Measurements from ENCODE around the gene TNFRSF25. TPM values are rescaled to one million over a fixed set of nuclear protein-coding genes. Genes with fewer than 3 reads are reported as not detected.

Gene TNFRSF25
- 1.3 TPM in 2 replicates for total RNA-seq (2012; rRNA removed)

DNA sequence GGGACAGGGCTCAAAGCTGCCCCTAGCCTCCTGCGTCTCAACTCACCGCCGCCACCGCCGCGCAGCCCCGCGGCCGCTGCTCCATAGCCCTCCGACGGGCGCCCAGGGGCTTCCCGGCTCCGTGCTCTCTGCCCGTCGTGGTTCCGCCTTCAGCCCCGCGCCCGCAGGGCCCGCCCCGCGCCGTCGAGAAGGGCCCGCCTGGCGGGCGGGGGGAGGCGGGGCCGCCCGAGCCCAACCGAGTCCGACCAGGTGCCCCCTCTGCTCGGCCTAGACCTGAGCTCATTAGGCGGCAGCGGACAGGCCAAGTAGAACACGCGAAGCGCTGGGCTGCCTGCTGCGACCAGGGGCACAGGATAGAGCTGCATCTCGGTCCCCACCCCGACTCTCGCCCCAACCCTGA is at the start of gene TNFRSF25:
Gene TNFRSF25, minus strand, starts transcription at position 151 of the 400 bp plus-strand sequence. Its CDS starts 66 bp downstream, at position 85.
- H3K27me3 ChIP-seq (ENCODE audit: control insufficient read depth, insufficient read depth, low read length) = no peaks in the 10 kb centered on the region
- no peak within 1 kb of the TSS for H3K9ac ChIP-seq (ENCODE audit: low read depth, low read length)
- H3K4me2 ChIP-seq (ENCODE audit: low read length) = no peak within 1 kb of the TSS
- H3K4me3 ChIP-seq (ENCODE audit: low read length) = no peak within 1 kb of the TSS
- H3K4me1 ChIP-seq (ENCODE audit: control insufficient read depth, insufficient read depth, low read length) = no peaks in the 10 kb centered on the region
- peaks cover 10% of the 10 kb centered on the region for H3K36me3 ChIP-seq (ENCODE audit: insufficient read depth, low read length)
- no peaks in the 10 kb centered on the region for H3K9me3 ChIP-seq (replicated peaks; ENCODE audit: low read length)

DNA sequence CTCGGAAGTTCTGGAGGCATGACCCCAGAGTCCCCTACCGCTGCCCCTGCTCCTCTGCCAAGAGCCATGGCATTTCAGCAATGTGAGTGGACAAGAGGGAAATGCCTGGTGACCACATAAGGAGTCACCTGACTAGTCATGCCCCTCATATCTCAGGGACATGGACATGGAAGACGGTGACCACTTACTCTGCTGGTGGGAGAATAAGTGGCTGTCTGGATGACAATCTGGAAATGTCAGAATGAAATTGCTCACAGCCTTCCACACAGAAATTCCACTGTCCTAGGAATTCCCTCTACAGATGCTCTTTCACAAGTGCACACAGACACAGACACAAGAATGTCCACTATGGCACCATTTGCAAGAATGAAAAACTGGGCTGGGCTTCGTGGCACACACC is 49.8 kb upstream of the TNFRSF25 start:
- Histone ChIP-seq H3K36me3 (ENCODE audit: insufficient read depth, low read length) (no peaks in the 10 kb centered on the region), H3K4me3 (ENCODE audit: low read length) (no peak overlapping the region), H3K27me3 (ENCODE audit: control insufficient read depth, insufficient read depth, low read length) (no peaks in the 10 kb centered on the region), H3K9me3 (replicated peaks; ENCODE audit: low read length) (no peaks in the 10 kb centered on the region), H3K9ac (ENCODE audit: low read depth, low read length) (no peak overlapping the region), H3K4me1 (ENCODE audit: control insufficient read depth, insufficient read depth, low read length) (peaks cover 31% of the 10 kb centered on the region), H3K4me2 (ENCODE audit: low read length) (no peak overlapping the region)

GRCh38 chr1:6513320-6513801 is 47.4 kb upstream of the TNFRSF25 start:
- H3K9ac ChIP-seq (ENCODE audit: low read depth, low read length) = no peak overlapping the region
- H3K4me3 ChIP-seq (ENCODE audit: low read length) = no peak overlapping the region
- H3K27me3 ChIP-seq (ENCODE audit: control insufficient read depth, insufficient read depth, low read length) = peaks cover 4% of the 10 kb centered on the region
- H3K9me3 ChIP-seq (replicated peaks; ENCODE audit: low read length) = no peaks in the 10 kb centered on the region
- H3K36me3 ChIP-seq (ENCODE audit: insufficient read depth, low read length) = no peaks in the 10 kb centered on the region
- H3K4me2 ChIP-seq (ENCODE audit: low read length) = no peak overlapping the region
- H3K4me1 ChIP-seq (ENCODE audit: control insufficient read depth, insufficient read depth, low read length) = peaks cover 15% of the 10 kb centered on the region

DNA sequence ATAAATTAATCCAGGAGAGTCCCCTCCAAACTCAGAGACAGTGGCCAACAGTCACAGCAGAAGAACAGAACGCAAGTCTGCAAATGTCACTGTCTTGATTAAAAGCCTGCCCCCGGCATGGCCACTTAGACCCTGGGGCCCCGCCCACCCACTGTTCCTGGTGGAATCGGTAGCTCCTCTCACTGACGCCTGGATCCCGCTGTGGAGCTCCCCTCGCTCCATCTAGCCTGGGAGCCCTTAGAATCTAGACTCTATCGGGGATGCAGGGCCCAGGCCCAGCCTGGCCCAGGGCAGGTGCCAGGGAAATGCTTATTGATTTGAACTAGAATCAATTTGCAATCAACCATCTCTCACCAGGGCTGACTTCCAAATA is 46.9 kb upstream of the TNFRSF25 start:
- H3K27me3 ChIP-seq (ENCODE audit: control insufficient read depth, insufficient read depth, low read length) = peaks cover 4% of the 10 kb centered on the region
- H3K4me1 ChIP-seq (ENCODE audit: control insufficient read depth, insufficient read depth, low read length) = peaks cover 15% of the 10 kb centered on the region
- no peak overlapping the region for H3K9ac ChIP-seq (ENCODE audit: low read depth, low read length)

GRCh38 chr1:6512245-6512907 is 46.4 kb upstream of the TNFRSF25 start:
- H3K9ac ChIP-seq (ENCODE audit: low read depth, low read length) = no peak overlapping the region
- no peaks in the 10 kb centered on the region for H3K9me3 ChIP-seq (replicated peaks; ENCODE audit: low read length)
- peaks cover 15% of the 10 kb centered on the region for H3K4me1 ChIP-seq (ENCODE audit: control insufficient read depth, insufficient read depth, low read length)
- no peak overlapping the region for H3K4me2 ChIP-seq (ENCODE audit: low read length)
- H3K36me3 ChIP-seq (ENCODE audit: insufficient read depth, low read length) = no peaks in the 10 kb centered on the region
- H3K27me3 ChIP-seq (ENCODE audit: control insufficient read depth, insufficient read depth, low read length) = peaks cover 4% of the 10 kb centered on the region
- H3K4me3 ChIP-seq (ENCODE audit: low read length) = no peak overlapping the region

More for the DNA sequence above, 46.9 kb upstream of the TNFRSF25 start:
- no peaks in the 10 kb centered on the region for H3K36me3 ChIP-seq (ENCODE audit: insufficient read depth, low read length)
- H3K9me3 ChIP-seq (replicated peaks; ENCODE audit: low read length) = no peaks in the 10 kb centered on the region
- no peak overlapping the region for H3K4me2 ChIP-seq (ENCODE audit: low read length)
- no peak overlapping the region for H3K4me3 ChIP-seq (ENCODE audit: low read length)

DNA sequence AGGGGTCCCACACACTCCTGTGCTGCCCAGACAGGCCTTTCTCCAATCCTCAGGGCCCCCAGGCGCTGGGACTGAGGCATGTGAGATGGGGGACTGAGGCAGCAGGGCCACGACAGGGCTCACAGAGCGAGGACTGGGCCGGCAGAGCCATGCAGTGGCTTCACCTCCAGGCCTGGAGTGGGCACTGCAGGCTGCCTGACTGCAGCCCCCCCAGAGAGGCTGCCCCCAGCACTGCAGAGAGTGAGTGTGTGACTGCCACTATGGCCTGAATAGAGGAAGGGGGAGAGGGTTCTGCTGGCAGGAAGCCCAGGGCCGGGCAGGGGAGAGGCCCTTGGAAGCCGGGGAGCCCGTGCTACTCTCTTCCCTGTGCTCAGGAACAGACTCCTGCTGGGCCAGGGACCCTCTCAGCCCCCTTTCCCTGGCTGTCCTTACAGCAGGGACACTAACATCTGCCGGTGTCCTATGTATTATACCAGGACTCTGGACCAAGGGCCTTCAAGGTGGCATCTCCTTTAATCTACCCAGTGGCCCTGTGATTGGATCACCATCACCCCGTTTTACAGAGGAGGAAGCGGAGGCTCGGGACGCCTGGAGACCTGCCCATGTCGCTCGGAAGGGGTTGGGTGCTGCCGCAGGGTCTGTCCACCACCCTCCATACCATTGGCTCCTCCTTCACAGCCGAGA is 45.7 kb upstream of the TNFRSF25 start:
- no peaks in the 10 kb centered on the region for H3K9me3 ChIP-seq (replicated peaks; ENCODE audit: low read length)
- H3K4me2 ChIP-seq (ENCODE audit: low read length) = no peak overlapping the region
- H3K9ac ChIP-seq (ENCODE audit: low read depth, low read length) = no peak overlapping the region
- H3K4me1 ChIP-seq (ENCODE audit: control insufficient read depth, insufficient read depth, low read length) = peaks cover 17% of the 10 kb centered on the region
- H3K27me3 ChIP-seq (ENCODE audit: control insufficient read depth, insufficient read depth, low read length) = peaks cover 4% of the 10 kb centered on the region
- H3K36me3 ChIP-seq (ENCODE audit: insufficient read depth, low read length) = no peaks in the 10 kb centered on the region
- H3K4me3 ChIP-seq (ENCODE audit: low read length) = no peak overlapping the region

DNA sequence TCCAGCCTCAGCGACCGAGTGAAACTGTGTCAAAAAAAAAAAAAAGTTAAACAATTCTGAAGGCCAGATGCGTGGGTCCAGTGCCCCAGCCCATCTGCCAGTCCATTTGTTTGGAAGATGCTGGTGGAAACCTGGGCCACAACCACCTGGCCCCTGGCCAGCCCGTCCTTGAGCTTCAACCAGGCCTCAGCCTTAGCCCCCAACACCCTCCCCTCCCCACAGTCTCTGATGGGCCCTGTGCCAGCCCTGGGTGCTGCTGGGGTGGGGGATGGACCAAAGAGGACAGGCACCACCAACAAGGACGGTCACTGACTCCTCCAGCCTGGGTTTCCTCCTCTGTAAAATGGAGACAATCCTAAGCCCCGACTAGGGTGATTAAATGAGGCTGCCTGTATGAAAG is 45.1 kb upstream of the TNFRSF25 start:
- H3K9ac ChIP-seq (ENCODE audit: low read depth, low read length) = no peak overlapping the region

GRCh38 chr1:6510493-6510892 is 44.5 kb upstream of the TNFRSF25 start:
- no peaks in the 10 kb centered on the region for H3K36me3 ChIP-seq (ENCODE audit: insufficient read depth, low read length)
- peaks cover 12% of the 10 kb centered on the region for H3K4me1 ChIP-seq (ENCODE audit: control insufficient read depth, insufficient read depth, low read length)
- H3K9ac ChIP-seq (ENCODE audit: low read depth, low read length) = no peak overlapping the region
- peaks cover 4% of the 10 kb centered on the region for H3K27me3 ChIP-seq (ENCODE audit: control insufficient read depth, insufficient read depth, low read length)
- H3K4me3 ChIP-seq (ENCODE audit: low read length) = no peak overlapping the region
- no peaks in the 10 kb centered on the region for H3K9me3 ChIP-seq (replicated peaks; ENCODE audit: low read length)
- no peak overlapping the region for H3K4me2 ChIP-seq (ENCODE audit: low read length)

More for the DNA sequence above, 45.1 kb upstream of the TNFRSF25 start:
- Histone ChIP-seq H3K4me3 (ENCODE audit: low read length) (no peak overlapping the region), H3K27me3 (ENCODE audit: control insufficient read depth, insufficient read depth, low read length) (peaks cover 4% of the 10 kb centered on the region), H3K36me3 (ENCODE audit: insufficient read depth, low read length) (no peaks in the 10 kb centered on the region), H3K4me1 (ENCODE audit: control insufficient read depth, insufficient read depth, low read length) (peaks cover 17% of the 10 kb centered on the region), H3K4me2 (ENCODE audit: low read length) (no peak overlapping the region), H3K9me3 (replicated peaks; ENCODE audit: low read length) (no peaks in the 10 kb centered on the region)

- Histone ChIP-seq H3K27me3 (ENCODE audit: control insufficient read depth, insufficient read depth, low read length) (peaks cover 4% of the 10 kb centered on the region), H3K4me3 (ENCODE audit: low read length) (no peak overlapping the region), H3K4me2 (ENCODE audit: low read length) (no peak overlapping the region), H3K9me3 (replicated peaks; ENCODE audit: low read length) (no peaks in the 10 kb centered on the region), H3K4me1 (ENCODE audit: control insufficient read depth, insufficient read depth, low read length) (peaks cover 11% of the 10 kb centered on the region), H3K9ac (ENCODE audit: low read depth, low read length) (no peak overlapping the region), H3K36me3 (ENCODE audit: insufficient read depth, low read length) (no peaks in the 10 kb centered on the region)
These were observed 43.9 kb upstream of the TNFRSF25 start for GRCh38 chr1:6509919-6510291.

DNA sequence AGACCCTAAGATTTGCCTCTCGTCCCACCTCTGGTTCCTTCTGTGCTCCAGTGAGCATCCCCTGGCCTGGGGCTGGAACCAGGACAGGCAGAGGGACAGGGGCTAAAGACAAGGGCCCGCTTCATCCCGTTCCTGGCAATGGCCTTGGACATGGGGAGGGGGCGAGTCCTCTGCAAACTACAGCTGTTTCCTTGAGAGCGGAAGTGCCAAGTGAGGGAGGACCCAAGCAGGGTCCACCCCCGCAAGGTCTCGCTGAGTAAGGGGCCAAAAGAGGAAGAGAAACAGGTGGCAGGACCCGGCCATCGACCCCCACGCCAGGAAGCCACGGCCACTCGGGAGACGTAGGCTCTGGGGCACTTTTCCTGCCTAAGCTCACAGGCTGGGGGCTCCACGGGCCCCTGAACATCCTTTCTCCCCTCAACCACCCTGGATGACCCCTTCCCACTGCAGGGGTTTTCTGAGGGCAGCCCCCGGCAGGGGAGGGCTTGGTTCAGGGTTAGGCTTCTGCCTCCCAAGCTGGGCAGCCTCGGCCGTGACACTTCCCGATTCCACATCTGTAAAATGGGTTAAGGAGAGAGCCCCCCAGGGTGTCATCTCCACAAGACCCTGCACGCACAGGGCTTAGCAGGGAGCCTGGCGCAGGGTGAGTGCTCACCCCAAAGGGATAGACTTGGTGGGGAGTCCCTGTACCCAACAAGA is 43.4 kb upstream of the TNFRSF25 start:
- Histone ChIP-seq H3K27me3 (ENCODE audit: control insufficient read depth, insufficient read depth, low read length) (peaks cover 4% of the 10 kb centered on the region), H3K9ac (ENCODE audit: low read depth, low read length) (no peak overlapping the region)

GRCh38 chr1:6508816-6509189 is 42.8 kb upstream of the TNFRSF25 start:
- no peak overlapping the region for H3K9ac ChIP-seq (ENCODE audit: low read depth, low read length)
- no peaks in the 10 kb centered on the region for H3K9me3 ChIP-seq (replicated peaks; ENCODE audit: low read length)
- no peaks in the 10 kb centered on the region for H3K36me3 ChIP-seq (ENCODE audit: insufficient read depth, low read length)
- peaks cover 11% of the 10 kb centered on the region for H3K4me1 ChIP-seq (ENCODE audit: control insufficient read depth, insufficient read depth, low read length)
- no peak overlapping the region for H3K4me2 ChIP-seq (ENCODE audit: low read length)
- no peak overlapping the region for H3K4me3 ChIP-seq (ENCODE audit: low read length)
- H3K27me3 ChIP-seq (ENCODE audit: control insufficient read depth, insufficient read depth, low read length) = peaks cover 4% of the 10 kb centered on the region

More for the DNA sequence above, 43.4 kb upstream of the TNFRSF25 start:
- no peak overlapping the region for H3K4me2 ChIP-seq (ENCODE audit: low read length)
- H3K36me3 ChIP-seq (ENCODE audit: insufficient read depth, low read length) = no peaks in the 10 kb centered on the region
- peaks cover 11% of the 10 kb centered on the region for H3K4me1 ChIP-seq (ENCODE audit: control insufficient read depth, insufficient read depth, low read length)
- no peak overlapping the region for H3K4me3 ChIP-seq (ENCODE audit: low read length)
- H3K9me3 ChIP-seq (replicated peaks; ENCODE audit: low read length) = no peaks in the 10 kb centered on the region
